Omental fat pad (tissue), 4 donors: ENCODE results near the gene PCDH12. TPM values are rescaled to one million over a fixed set of nuclear protein-coding genes. Genes with fewer than 3 reads are reported as not detected.
"Not testable (repeated sequence)": the region's sequence is repeated elsewhere in the genome, so short reads cannot be mapped to it uniquely, and the experiment has no call there.

Source experiments
- ATAC-seq: fragments of 150-250 bp; one replicate; pipeline ENCODE4 v1.9.1; 2016; ENCODE audit warnings: mild to moderate bottlenecking, moderate library complexity; ENCODE audit not compliant: low FRiP score
- DNase-seq: peaks from one replicate; pipeline ENCODE4 v3.0.0-alpha.2; 2019; ENCODE audit warnings: low spot score
- total RNA-seq, 4 donors: library from RNA; depleted of rRNA; stranded (reverse); fragments of >200 nt; gene quantifications; one replicate each; pipeline ENCODE4 v1.1.0, GENCODE V29; 2016
- TF ChIP-seq, protein P1 (sequence below), 3 donors: fragments of 450-650 bp; IDR thresholded peaks; one replicate each; pipeline ENCODE4 v1.5.1; 2016 to 2017; ENCODE audit warnings: antibody characterized with exemption in 3 of 3, mild to moderate bottlenecking in 3 of 3, moderate library complexity in 2 of 3

PCDH12 gene
- total RNA-seq, 4 donors from 2014 or later: 4.0 to 18.9 (median 6.7) TPM

DNA sequence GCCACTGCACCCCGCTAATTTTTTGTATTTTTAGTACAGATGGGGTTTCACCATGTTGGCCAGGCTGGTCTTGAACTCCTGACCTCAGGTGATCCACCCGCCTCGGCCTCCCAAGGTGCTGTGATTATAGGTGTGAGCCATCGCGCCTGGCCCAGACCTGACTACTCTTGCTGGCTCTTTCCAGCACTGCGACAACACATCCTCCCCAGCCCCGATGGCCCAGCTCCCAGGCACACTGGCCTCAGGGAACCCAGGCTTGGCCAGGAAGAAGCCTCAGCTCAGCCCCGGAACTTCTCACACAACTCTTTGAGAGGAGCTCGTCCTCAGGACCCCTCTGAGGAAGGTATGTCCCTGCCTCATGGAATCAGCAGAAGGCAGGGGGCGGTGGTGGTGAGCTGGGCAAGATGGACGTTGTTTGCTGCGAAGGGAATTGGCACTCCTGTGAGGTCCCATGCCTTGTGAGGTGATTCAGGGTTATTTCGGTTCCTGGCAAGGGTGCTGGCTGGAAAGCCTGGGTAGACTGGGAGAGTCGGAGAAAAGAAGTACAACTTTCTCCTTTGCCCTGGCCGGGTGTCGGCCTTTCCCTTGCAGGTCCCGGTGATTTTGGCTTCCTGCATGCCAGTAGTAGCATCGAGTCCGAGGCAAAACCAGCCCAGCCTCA lies 28.5 kb downstream of the PCDH12 start:
- ATAC-seq: no peak
- TF ChIP-seq, protein P1, sequence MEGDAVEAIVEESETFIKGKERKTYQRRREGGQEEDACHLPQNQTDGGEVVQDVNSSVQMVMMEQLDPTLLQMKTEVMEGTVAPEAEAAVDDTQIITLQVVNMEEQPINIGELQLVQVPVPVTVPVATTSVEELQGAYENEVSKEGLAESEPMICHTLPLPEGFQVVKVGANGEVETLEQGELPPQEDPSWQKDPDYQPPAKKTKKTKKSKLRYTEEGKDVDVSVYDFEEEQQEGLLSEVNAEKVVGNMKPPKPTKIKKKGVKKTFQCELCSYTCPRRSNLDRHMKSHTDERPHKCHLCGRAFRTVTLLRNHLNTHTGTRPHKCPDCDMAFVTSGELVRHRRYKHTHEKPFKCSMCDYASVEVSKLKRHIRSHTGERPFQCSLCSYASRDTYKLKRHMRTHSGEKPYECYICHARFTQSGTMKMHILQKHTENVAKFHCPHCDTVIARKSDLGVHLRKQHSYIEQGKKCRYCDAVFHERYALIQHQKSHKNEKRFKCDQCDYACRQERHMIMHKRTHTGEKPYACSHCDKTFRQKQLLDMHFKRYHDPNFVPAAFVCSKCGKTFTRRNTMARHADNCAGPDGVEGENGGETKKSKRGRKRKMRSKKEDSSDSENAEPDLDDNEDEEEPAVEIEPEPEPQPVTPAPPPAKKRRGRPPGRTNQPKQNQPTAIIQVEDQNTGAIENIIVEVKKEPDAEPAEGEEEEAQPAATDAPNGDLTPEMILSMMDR (IDR thresholded peaks at IDR 0.05): no peak
- no peak for DNase-seq

DNA sequence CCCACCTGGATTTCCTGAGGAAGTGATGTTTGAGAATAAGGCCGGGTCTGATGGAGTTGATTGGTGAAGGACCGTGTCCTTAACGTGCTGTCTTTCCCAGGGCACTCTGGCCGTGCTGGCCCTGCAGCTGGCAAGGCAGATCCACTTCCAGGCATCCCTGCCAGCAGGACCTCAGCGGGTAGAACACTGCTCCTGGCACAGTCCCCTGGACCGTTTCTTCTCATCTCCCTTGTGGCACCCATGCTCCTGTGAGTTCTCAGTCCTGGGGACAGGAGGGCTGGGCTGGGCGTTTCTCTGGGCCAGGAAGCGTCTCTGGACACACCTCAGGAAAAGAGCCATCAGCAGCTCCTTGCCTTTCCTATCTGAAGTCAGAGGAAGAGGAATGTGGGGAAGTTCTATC lies 30.0 kb downstream of the PCDH12 start:
- ATAC-seq (no peak), DNase-seq (no peak)
- TF ChIP-seq, protein P1 (IDR thresholded peaks at IDR 0.05): no peak

DNA sequence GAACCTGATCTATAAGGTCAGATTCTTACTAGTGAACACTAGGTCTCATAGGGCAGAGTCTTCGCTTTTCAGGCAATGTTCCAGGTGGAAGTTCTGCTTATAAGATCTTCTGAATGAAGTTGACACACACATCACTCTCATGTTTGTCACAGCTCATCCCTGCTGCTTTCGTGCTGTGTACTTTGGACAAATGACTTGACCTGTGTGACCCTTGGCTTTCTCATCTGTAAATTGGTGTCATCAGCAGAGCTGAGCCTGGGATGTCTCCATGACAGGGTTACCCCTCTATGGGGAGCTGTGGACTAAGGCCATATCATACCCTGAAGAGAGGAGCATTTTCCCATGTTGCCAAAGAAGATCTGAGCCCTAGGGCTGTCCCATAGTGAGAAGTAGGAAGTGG lies 31.6 kb downstream of the PCDH12 start:
- ATAC-seq (no peak), DNase-seq (no peak)
- TF ChIP-seq, protein P1 (IDR thresholded peaks at IDR 0.05): no peak

DNA sequence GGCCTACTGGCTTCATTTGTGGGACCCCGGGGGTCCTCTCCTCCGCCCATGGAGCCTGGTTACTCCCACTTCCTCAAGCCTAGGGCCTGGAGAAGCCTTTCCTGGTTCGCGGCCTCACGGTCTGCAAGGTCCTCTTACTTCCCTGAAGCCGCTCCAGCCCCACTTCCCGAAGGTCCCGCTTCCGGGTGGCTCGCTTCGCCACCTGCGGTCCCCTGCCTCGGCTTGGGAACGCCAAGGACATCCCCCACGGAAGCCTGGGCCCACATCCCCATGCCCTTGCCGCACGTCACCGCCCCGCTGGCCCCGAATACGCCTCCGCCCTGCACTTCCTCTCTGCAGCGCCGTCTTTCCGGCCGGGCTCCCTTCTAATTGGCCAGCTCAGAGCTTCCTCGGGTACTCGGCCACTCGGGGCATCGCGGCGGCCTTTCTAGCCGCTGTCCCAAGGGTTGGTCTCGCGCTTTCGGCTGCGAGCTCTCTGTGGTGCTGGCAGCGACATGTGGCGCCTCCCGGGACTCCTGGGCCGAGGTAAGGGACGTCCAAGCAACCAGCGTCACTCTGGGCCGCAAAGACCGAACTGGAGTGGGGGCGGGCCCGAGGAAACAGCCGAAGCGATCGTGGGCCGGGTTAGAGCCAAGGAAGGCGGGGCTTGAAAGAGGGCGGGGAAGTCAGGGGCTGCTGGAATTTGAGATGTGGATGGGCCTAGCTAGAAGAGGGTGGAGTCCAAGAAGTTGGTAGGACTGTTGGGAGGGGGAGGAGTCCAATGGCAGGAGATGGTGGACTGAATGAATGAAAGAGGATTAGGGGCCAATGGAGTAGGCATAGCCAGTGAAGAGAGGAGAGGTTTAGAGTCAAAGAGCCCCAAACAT lies 34.3 kb downstream of the PCDH12 start, which contains the start of gene DELE1:
Gene DELE1, plus strand, starts transcription at position 424 of the 866 bp plus-strand sequence. Its CDS starts 71 bp downstream, at position 495.
- ATAC-seq (peak; percentile 99), DNase-seq (peak; percentile 77)
- TF ChIP-seq, protein P1 (IDR thresholded peaks at IDR 0.05): no peak

DNA sequence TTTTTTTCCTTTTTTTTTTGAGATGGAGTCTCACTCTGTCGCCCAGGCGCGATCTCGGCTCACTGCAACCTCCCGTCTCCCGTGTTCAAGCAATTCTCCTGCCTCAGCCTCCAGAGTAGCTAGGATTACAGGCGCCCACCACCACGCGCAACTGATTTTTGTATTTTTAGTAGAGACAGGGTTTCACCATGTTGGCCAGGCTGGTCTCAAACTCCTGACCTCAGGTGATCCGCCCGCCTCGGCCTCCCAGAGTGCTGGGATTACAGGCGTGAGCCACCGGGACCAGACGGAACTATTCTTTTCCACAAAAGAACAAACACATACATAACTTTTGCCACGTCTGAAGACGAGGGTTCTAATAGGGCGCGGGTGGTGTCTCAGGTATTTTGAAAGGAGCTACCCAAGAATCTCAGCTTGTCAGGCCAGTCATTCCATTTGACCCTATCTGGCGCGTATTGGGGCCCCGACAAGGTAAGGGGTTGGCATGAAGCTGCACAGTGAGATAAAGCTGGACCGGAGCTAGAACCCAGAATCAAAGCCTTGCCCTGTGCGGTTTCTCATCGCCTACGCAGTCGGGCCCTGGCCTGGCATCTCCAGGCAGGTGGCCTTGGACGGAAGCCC lies 35.1 kb downstream of the PCDH12 start:
- not testable (repeated sequence) for DNase-seq, ATAC-seq

DNA sequence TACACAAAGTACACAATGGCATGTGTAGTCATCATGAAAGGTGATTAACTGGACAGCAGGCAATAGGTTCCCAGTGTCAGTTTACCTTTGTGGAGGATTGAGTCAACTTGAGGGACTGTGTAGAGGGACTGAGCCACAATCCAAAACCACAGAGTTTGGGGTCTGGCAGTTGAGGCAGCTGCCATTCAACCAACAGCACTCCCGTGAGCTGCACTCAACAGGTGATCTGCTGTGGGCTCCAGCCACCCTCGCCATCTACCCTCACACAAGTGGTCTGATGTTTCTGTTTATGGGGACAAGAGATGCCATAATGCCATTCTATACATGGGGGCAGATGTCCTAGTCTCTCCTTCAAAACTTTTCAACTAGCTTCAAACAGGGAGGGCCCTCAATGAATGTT lies 37.2 kb downstream of the PCDH12 start:
- DNase-seq (no peak), ATAC-seq (no peak)
- TF ChIP-seq, protein P1 (IDR thresholded peaks at IDR 0.05): no peak
